ENCODE measurements around the gene DOK3. TPM values are rescaled to one million over a fixed set of nuclear protein-coding genes. Genes with fewer than 3 reads are reported as not detected.

DOK3 gene
- total and polyA plus RNA-seq, 4 experiments from 2014 or later, result 0.69 to 3.9 (median 3.7) TPM; not detected in 1

DNA sequence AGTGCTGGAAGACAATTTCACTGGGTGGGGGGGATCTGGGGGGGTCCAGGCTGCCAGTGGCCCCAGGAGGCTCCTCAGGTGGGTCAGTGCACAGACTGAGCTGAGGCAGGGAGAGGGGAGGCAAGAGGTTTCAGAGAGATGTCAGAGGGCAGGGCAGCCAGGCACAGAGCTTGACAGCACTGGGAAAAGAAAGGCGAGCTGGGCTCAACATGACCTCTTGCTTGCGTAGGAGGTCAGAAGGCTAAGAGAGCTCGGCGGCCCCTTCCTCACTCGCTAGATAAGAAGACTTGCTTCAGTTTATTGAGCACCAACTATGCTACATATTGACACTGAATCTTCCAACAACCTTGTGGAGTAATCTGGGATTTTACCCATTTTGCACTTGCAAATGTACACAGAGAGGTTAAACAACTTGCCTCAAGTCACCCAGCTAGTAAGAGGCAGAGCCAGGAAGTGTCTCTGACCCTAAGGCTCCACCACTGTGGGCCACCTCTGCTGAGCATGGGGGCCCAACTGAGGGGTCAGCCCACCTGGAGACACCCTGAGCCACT lies 15.8 kb downstream of the DOK3 start:
- peak overlapping the region in 2 of 7 donors; percentile 41 to 47 for H3K27ac Mint-ChIP-seq
- DNase-seq, result no peak
- peaks cover 5 to 24% (median 15%) of the 10 kb centered on the region in 4 donors for H3K4me1 Mint-ChIP-seq
- H3K4me3 ChIP-seq (ENCODE audit: low read length in 2 of 2), result no peak overlapping the region
- no peak overlapping the region for H3K4me3 Mint-ChIP-seq
- H3K9me3 Mint-ChIP-seq, result no peaks in the 10 kb centered on the region
- CTCF ChIA-PET (ENCODE audit: partially characterized antibody), result interaction anchor here (0.5 to 2.4 kb wide), 9 partner anchors 12 to 184 kb away, joined by 3 to 10 read pairs (median 3); no protein-coding TSS in a partner anchor
- H3K27me3 ChIP-seq (ENCODE audit: insufficient read depth, low read length), result no peaks in the 10 kb centered on the region
- no peak overlapping the region for H3K27ac ChIP-seq (ENCODE audit: low read depth, low read length)
- H3K36me3 Mint-ChIP-seq, result peaks cover 0 to 3% of the 10 kb centered on the region in 2 donors
- H3K9me3 ChIP-seq (ENCODE audit: control insufficient read depth in 1 of 2, low read length in 2 of 2), result no peaks in the 10 kb centered on the region
- H3K4me1 ChIP-seq (ENCODE audit: insufficient read depth, low read length), result peaks cover 11% of the 10 kb centered on the region
- H3K36me3 ChIP-seq (ENCODE audit: insufficient read depth, low read length), result no peaks in the 10 kb centered on the region
- POLR2A ChIA-PET (ENCODE audit: partially characterized antibody), result interaction anchor here (1.2 kb wide), 1 partner anchor 710 kb away, joined by 3 read pairs; the partner anchor contains the start of gene HNRNPAB
- intact Hi-C loops (cut with micrococcal nuclease), result no loop called here
- no peaks in the 10 kb centered on the region for H3K27me3 Mint-ChIP-seq

DNA sequence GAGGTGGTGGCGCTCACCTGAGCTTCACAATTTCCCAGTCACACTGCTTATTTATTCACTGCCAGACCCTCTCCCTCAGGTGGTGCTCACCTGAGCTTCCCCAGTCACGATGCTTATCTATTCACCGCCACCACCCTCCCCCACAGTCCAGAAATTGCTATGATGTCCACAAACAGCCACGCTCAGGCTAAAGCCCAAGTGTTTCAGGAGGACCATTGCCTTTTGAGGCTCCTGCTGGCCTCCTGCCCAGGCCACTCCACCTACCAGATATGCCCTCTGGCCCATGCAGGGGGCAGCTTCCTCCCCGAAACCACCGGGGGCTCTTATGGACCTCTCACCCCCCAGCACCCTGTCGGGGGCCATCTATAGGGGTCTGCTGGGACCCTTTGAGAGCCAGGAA lies 16.8 kb downstream of the DOK3 start:
- Mint-ChIP-seq H3K27ac (no peak overlapping the region), H3K27me3 (no peaks in the 10 kb centered on the region), H3K4me3 (peak overlapping the region in 1 of 8 donors; percentile 4), H3K9me3 (peaks cover 0 to 2% (median 0%) of the 10 kb centered on the region in 8 donors), H3K4me1 (peaks cover 1 to 13% (median 8%) of the 10 kb centered on the region in 4 donors), H3K36me3 (peaks cover 0 to 3% of the 10 kb centered on the region in 2 donors)
- no peak overlapping the region for H3K4me3 ChIP-seq (ENCODE audit: low read length in 2 of 2)
- H3K9me3 ChIP-seq (ENCODE audit: control insufficient read depth in 1 of 2, low read length in 2 of 2), result no peaks in the 10 kb centered on the region
- no peaks in the 10 kb centered on the region for H3K27me3 ChIP-seq (ENCODE audit: insufficient read depth, low read length)
- peaks cover 6% of the 10 kb centered on the region for H3K4me1 ChIP-seq (ENCODE audit: insufficient read depth, low read length)
- intact Hi-C loops (cut with micrococcal nuclease), result no loop called here
- ChIA-PET CTCF (ENCODE audit: partially characterized antibody) (interaction anchor here (1.0 to 2.4 kb wide), 8 partner anchors 8 to 174 kb away, joined by 3 to 10 read pairs (median 4); no protein-coding TSS in a partner anchor), POLR2A (ENCODE audit: partially characterized antibody) (interaction anchor here (1.2 kb wide), 1 partner anchor 711 kb away, joined by 3 read pairs; the partner anchor contains the start of gene HNRNPAB)
- H3K27ac ChIP-seq (ENCODE audit: low read depth, low read length), result no peak overlapping the region
- DNase-seq, result no peak
- H3K36me3 ChIP-seq (ENCODE audit: insufficient read depth, low read length), result no peaks in the 10 kb centered on the region

DNA sequence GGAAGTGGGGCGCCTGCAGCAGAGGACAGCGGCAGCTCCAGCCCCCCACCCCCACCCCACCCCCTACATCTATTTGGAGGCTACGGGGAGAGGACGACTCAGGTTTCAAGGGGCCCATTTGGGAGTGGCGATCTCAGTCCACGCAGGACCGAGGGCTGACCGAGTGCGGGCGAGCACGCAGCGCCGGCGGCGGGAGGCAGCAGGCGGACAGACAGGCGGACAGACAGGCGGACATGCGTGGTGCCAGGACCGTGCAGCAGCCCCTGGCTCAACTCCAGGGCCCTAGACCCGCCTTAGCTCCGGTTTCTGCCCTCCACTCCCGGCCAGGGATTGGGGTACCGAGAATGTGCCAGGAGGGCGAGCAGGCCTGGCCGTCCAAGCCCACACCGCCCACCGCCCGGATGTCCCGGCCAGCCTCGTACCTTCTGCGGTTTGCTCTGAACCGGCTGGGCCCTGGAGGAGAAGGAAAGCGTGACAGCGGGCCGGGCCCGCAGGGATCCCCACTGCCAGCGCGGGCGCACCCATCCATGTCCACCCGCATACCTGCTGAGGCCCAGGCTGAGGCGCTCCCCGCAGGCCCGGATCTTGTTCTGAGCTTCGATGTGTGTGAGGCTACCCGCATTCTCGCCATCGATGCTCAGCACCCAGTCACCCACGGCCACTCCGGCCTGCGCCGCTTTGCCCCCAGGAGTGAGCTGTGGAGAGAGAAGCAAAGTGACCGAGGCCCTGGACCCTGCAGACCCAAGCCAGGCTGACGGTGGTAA lies 17.5 kb downstream of the DOK3 start:
- H3K4me3 Mint-ChIP-seq, result no peak overlapping the region
- Histone ChIP-seq H3K4me3 (ENCODE audit: low read length in 2 of 2) (no peak overlapping the region), H3K4me1 (ENCODE audit: insufficient read depth, low read length) (peaks cover 6% of the 10 kb centered on the region), H3K27ac (ENCODE audit: low read depth, low read length) (no peak overlapping the region), H3K9me3 (ENCODE audit: control insufficient read depth in 1 of 2, low read length in 2 of 2) (no peaks in the 10 kb centered on the region), H3K36me3 (ENCODE audit: insufficient read depth, low read length) (no peaks in the 10 kb centered on the region), H3K27me3 (ENCODE audit: insufficient read depth, low read length) (no peaks in the 10 kb centered on the region)
- peaks cover 0 to 9% (median 5%) of the 10 kb centered on the region in 4 donors for H3K4me1 Mint-ChIP-seq
- peaks cover 0 to 2% (median 0%) of the 10 kb centered on the region in 8 donors for H3K9me3 Mint-ChIP-seq
- ChIA-PET POLR2A (ENCODE audit: partially characterized antibody) (interaction anchor here (1.2 kb wide), 1 partner anchor 712 kb away, joined by 3 read pairs; the partner anchor contains the start of gene HNRNPAB), CTCF (ENCODE audit: partially characterized antibody) (interaction anchor here (1.0 to 2.4 kb wide), 7 partner anchors 9 to 103 kb away, joined by 3 to 10 read pairs (median 5); no protein-coding TSS in a partner anchor)
- intact Hi-C loops (cut with micrococcal nuclease), result no loop called here
- H3K27ac Mint-ChIP-seq, result no peak overlapping the region
- no peak for DNase-seq
- no peaks in the 10 kb centered on the region for H3K27me3 Mint-ChIP-seq
- H3K36me3 Mint-ChIP-seq, result peaks cover 0 to 3% of the 10 kb centered on the region in 2 donors

DNA sequence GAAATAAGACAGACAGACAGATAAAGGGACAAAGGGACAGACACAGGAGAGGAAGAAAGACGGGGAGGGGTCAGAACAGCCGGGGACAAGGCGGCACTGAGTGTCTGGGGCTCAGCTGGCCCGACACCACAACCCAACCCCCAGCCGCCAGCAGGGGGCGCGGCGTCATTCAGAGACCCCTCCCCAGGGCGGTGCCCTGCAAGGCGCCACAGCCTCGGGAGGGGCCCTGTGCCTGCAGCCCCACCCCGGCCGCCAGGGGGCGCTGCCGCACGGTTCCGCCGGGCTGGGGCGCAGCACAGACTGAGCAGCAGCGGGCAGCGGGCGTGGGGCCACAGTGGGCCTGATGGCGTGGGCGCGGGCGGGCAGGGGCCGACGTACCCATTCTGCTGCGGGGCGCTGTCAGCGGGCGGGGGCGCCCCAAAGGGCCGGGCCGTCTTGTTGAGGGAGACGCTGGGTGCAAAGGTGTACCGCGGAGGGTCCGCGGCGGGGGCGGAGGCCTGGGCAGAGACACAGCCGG lies 18.1 kb downstream of the DOK3 start:
- Mint-ChIP-seq H3K4me3 (no peak overlapping the region), H3K9me3 (peaks cover 0 to 2% (median 0%) of the 10 kb centered on the region in 8 donors), H3K36me3 (peaks cover 0 to 5% of the 10 kb centered on the region in 2 donors), H3K27me3 (no peaks in the 10 kb centered on the region), H3K4me1 (peaks cover 0 to 9% (median 5%) of the 10 kb centered on the region in 4 donors), H3K27ac (no peak overlapping the region)
- intact Hi-C loops (cut with micrococcal nuclease), result no loop called here
- H3K27me3 ChIP-seq (ENCODE audit: insufficient read depth, low read length), result no peaks in the 10 kb centered on the region
- no peaks in the 10 kb centered on the region for H3K9me3 ChIP-seq (ENCODE audit: control insufficient read depth in 1 of 2, low read length in 2 of 2)
- H3K36me3 ChIP-seq (ENCODE audit: insufficient read depth, low read length), result no peaks in the 10 kb centered on the region
- ChIA-PET CTCF (ENCODE audit: partially characterized antibody) (no interaction called here), POLR2A (ENCODE audit: partially characterized antibody) (no interaction called here)
- no peak overlapping the region for H3K27ac ChIP-seq (ENCODE audit: low read depth, low read length)
- no peak overlapping the region for H3K4me3 ChIP-seq (ENCODE audit: low read length in 2 of 2)
- peak in 1 of 5 donors; percentile 22 for DNase-seq
- peaks cover 6% of the 10 kb centered on the region for H3K4me1 ChIP-seq (ENCODE audit: insufficient read depth, low read length)

DNA sequence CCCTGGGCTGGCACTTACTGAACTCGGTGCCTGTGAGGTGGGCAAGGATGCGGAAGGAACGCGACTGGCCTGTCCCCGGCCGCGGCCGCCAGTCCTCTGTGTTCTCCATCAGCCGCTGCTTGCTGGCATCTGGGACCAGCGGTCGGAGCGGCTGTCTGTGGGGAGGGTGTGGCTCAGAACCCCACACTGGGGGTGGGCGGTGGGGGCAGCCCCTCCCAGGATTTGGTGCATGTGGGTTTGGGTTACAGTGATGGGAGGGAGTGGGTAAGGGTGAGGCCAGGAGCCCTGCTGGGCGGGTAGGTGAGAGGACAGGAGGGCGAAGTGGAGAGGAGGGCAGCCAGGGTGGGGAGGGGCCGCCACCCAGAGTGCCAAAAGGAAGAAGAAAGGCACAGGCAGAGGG lies 18.6 kb downstream of the DOK3 start:
- Histone ChIP-seq H3K4me1 (ENCODE audit: insufficient read depth, low read length) (peaks cover 6% of the 10 kb centered on the region), H3K27ac (ENCODE audit: low read depth, low read length) (no peak overlapping the region), H3K27me3 (ENCODE audit: insufficient read depth, low read length) (no peaks in the 10 kb centered on the region), H3K36me3 (ENCODE audit: insufficient read depth, low read length) (no peaks in the 10 kb centered on the region), H3K9me3 (ENCODE audit: control insufficient read depth in 1 of 2, low read length in 2 of 2) (no peaks in the 10 kb centered on the region), H3K4me3 (ENCODE audit: low read length in 2 of 2) (no peak overlapping the region)
- peaks cover 0 to 2% (median 0%) of the 10 kb centered on the region in 8 donors for H3K9me3 Mint-ChIP-seq
- H3K36me3 Mint-ChIP-seq, result peaks cover 0 to 5% of the 10 kb centered on the region in 2 donors
- ChIA-PET CTCF (ENCODE audit: partially characterized antibody) (no interaction called here), POLR2A (ENCODE audit: partially characterized antibody) (no interaction called here)
- no peak for DNase-seq
- H3K27me3 Mint-ChIP-seq, result no peaks in the 10 kb centered on the region
- H3K27ac Mint-ChIP-seq, result no peak overlapping the region
- intact Hi-C loops (cut with micrococcal nuclease), result no loop called here
- H3K4me3 Mint-ChIP-seq, result no peak overlapping the region
- peaks cover 0 to 5% (median 3%) of the 10 kb centered on the region in 4 donors for H3K4me1 Mint-ChIP-seq

DNA sequence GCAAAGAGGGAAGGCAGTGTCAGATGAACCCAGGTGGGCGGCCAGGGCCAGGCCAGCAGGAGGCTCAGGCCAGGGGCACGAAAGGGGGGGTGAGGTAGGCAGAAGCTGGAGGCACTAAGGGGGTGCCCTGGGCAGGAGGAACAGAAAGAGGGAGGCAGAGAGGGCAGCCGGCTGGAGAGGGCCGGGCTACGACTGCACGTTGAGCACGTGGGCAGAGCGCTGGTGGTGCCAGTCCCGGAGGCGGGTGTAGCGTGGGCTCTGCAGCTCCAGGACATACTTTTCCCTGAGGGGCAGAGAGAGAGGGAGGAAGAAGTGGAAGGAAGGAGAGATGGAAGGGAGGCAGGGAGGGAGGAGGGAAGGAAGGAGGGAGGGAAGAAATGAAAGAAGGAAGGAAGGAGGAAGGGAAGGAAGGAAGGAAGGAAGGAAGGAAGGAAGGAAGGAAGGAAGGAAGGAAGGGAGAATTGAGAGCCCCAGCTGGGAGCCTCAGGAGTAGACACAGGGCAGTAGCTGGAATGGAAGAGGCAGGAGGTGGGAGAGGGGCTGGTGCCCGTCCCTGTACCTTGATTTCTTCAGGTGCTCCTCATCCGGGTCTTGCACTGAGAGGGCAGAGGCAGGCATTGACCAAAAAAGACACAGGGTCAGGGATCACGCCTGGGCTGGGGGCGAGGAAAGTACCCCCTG lies 19.2 kb downstream of the DOK3 start:
- H3K27ac ChIP-seq (ENCODE audit: low read depth, low read length), result no peak overlapping the region
- POLR2A ChIA-PET (ENCODE audit: partially characterized antibody), result no interaction called here
- CTCF ChIA-PET (ENCODE audit: partially characterized antibody), result no interaction called here
- peaks cover 0 to 5% of the 10 kb centered on the region in 2 donors for H3K36me3 Mint-ChIP-seq
- H3K27me3 Mint-ChIP-seq, result no peaks in the 10 kb centered on the region
- no peaks in the 10 kb centered on the region for H3K9me3 ChIP-seq (ENCODE audit: control insufficient read depth in 1 of 2, low read length in 2 of 2)
- H3K4me3 ChIP-seq (ENCODE audit: low read length in 2 of 2), result no peak overlapping the region
- H3K9me3 Mint-ChIP-seq, result peaks cover 0 to 2% (median 0%) of the 10 kb centered on the region in 8 donors
- H3K27me3 ChIP-seq (ENCODE audit: insufficient read depth, low read length), result no peaks in the 10 kb centered on the region
- DNase-seq, result no peak
- H3K4me3 Mint-ChIP-seq, result no peak overlapping the region
- H3K4me1 Mint-ChIP-seq, result peaks cover 0 to 3% (median 0%) of the 10 kb centered on the region in 4 donors
- no peaks in the 10 kb centered on the region for H3K36me3 ChIP-seq (ENCODE audit: insufficient read depth, low read length)
- peak overlapping the region in 1 of 7 donors; percentile 29 for H3K27ac Mint-ChIP-seq
- H3K4me1 ChIP-seq (ENCODE audit: insufficient read depth, low read length), result peaks cover 6% of the 10 kb centered on the region
- intact Hi-C loops (cut with micrococcal nuclease), result no loop called here
